HepG2 (cell line): ENCODE results near the gene RUNX2. TPM values are rescaled to one million over a fixed set of nuclear protein-coding genes. Genes with fewer than 3 reads are reported as not detected.

ENCODE experiments used
- ATAC-seq: fragments of 200-7000 bp; cut with Tn5 transposase; 3 replicates; pipeline ENCODE4 v1.9.1; 2020; ENCODE audit warnings: mild to moderate bottlenecking, moderate library complexity
- BruUV-seq: library from RNA; stranded (reverse); fragments of 400-500 nt; replicated peaks from 2 replicates; lab custom pipeline; 2021; lab: Mats Ljungman, UMichigan
- CTCF ChIA-PET: fragments of 300-600 bp; formaldehyde crosslinking; extraction: SDS; loops from one replicate; lab custom pipeline; 2021; ENCODE audit warnings: low total read pairs, inconsistent platforms, low intra/inter-chr PET ratio; lab: Yijun Ruan, JAX
- POLR2A ChIA-PET: fragments of 350-600 bp; sonication (Branson Sonifier 250); formaldehyde crosslinking; loops from one replicate; lab custom pipeline; 2020; ENCODE audit warnings: antibody characterized with exemption, inconsistent platforms; lab: Yijun Ruan, JAX
- DNase-seq: peaks from one replicate; pipeline ENCODE4 v3.0.0-alpha.2; 2015; ENCODE audit warnings: low spot score
- FAIRE-seq: peaks from 3 replicates; lab custom pipeline; 2011; peaks lifted over from hg19 to GRCh38; lab: Jason Lieb, UNC
- H2AFZ ChIP-seq: one replicate; pipeline ENCODE4 v1.6.1; 2011; ENCODE audit warnings: low read length, inconsistent platforms
- H3K27ac ChIP-seq: fragments of 300-600 bp; 3 replicates; pipeline ENCODE4 v1.8.0; 2011; ENCODE audit warnings: mixed run types, mild to moderate bottlenecking, mixed read lengths, low read length, inconsistent platforms; ENCODE audit not compliant: insufficient read depth; ENCODE audit errors: extremely low read length
- H3K27me3 ChIP-seq, 2 experiments: fragments of 200-600 bp in 1 of 2; 2 replicates in 1 of 2; 3 replicates in 1 of 2; pipeline versions ENCODE4 v1.6.0 to v1.8.0; 2011; ENCODE audit warnings: low read length in 2 of 2, mild to moderate bottlenecking in 2 of 2, moderate library complexity in 2 of 2, inconsistent platforms in 1 of 2; ENCODE audit not compliant: insufficient read depth in 2 of 2, control insufficient read depth in 1 of 2
- H3K36me3 ChIP-seq, 2 experiments: fragments of 200-600 bp in 1 of 2; replicated peaks in 1 of 2; 2 replicates in 1 of 2; 3 replicates in 1 of 2; pipeline versions ENCODE4 v1.5.1 to v1.8.0; 2011; ENCODE audit warnings: low read length in 2 of 2, inconsistent platforms in 1 of 2; ENCODE audit not compliant: insufficient read depth in 2 of 2, control insufficient read depth in 1 of 2
- H3K4me1 ChIP-seq: 2 replicates; pipeline ENCODE4 v1.5.1; 2012; ENCODE audit warnings: low read length, inconsistent platforms; ENCODE audit not compliant: insufficient read depth
- H3K4me2 ChIP-seq: 2 replicates; pipeline ENCODE4 v1.6.0; 2011; ENCODE audit warnings: low read depth, low read length, inconsistent platforms
- H3K4me3 ChIP-seq, 3 experiments: fragments of 200-600 bp in 1 of 3; sonication (generic), shearing (Covaris generic) in 1 of 3; replicated peaks in 1 of 3; 2 replicates each; pipeline ENCODE4 v1.5.1; 2011 to 2016; ENCODE audit warnings: low read length in 3 of 3, inconsistent platforms in 2 of 3, low read depth in 2 of 3, mild to moderate bottlenecking in 2 of 3, control low read depth in 1 of 3, mixed read lengths in 1 of 3; ENCODE audit not compliant: insufficient read depth in 1 of 3
- H3K79me2 ChIP-seq: one replicate; pipeline ENCODE4 v1.6.1; 2011; ENCODE audit warnings: low read length, inconsistent platforms; ENCODE audit not compliant: insufficient read depth
- H3K9ac ChIP-seq: 2 replicates; pipeline ENCODE4 v1.6.0; 2011; ENCODE audit warnings: mild to moderate bottlenecking, low read depth, low read length, inconsistent platforms; ENCODE audit not compliant: insufficient read depth
- H3K9me3 ChIP-seq: 2 replicates; pipeline ENCODE4 v1.5.1; 2012; ENCODE audit warnings: mild to moderate bottlenecking, low read length
- H4K20me1 ChIP-seq: 2 replicates; pipeline ENCODE4 v1.6.0; 2011; ENCODE audit warnings: inconsistent platforms, mild to moderate bottlenecking, low read length, moderate library complexity; ENCODE audit not compliant: insufficient read depth
- ATF6 ChIP-seq: sonication (generic); formaldehyde crosslinking; conservative IDR thresholded peaks from 2 replicates; pipeline ENCODE4 v1.4.0; 2020; ENCODE audit warnings: missing genetic modification reagents
- GMEB2 ChIP-seq: IDR thresholded peaks from 2 replicates; pipeline ENCODE4 v1.6.1; 2016; ENCODE audit warnings: missing biosample characterization, missing genetic modification reagents, low read depth
- HOXA9 ChIP-seq: sonication (generic); formaldehyde crosslinking; IDR thresholded peaks from 2 replicates; pipeline ENCODE4 v1.8.1; 2022; ENCODE audit warnings: missing genetic modification reagents, mild to moderate bottlenecking, moderate library complexity, borderline replicate concordance
- NR2C2 ChIP-seq: sonication (generic); formaldehyde crosslinking; IDR thresholded peaks from 2 replicates; pipeline ENCODE4 v1.4.0; 2020; ENCODE audit warnings: missing genetic modification reagents, mild to moderate bottlenecking, moderate library complexity, borderline replicate concordance
- PAX8 ChIP-seq: sonication (generic); formaldehyde crosslinking; IDR thresholded peaks from 2 replicates; pipeline ENCODE4 v1.8.0; 2022; ENCODE audit warnings: mild to moderate bottlenecking, missing genetic modification reagents, borderline replicate concordance
- SOX13 ChIP-seq, 3 experiments: fragments of 450-650 bp in 1 of 3; sonication (generic) in 1 of 3; formaldehyde crosslinking in 1 of 3; IDR thresholded peaks in 2 of 3; conservative IDR thresholded peaks in 1 of 3; 2 replicates each; pipeline versions ENCODE4 v1.5.0 to v1.6.1; 2016 to 2020; ENCODE audit warnings: antibody characterized with exemption in 1 of 3, mild to moderate bottlenecking in 1 of 3, missing compliant biosample characterization in 1 of 3, missing genetic modification reagents in 1 of 3, moderate library complexity in 1 of 3
- SOX6 ChIP-seq, 2 experiments: fragments of 450-650 bp in 1 of 2; sonication (generic) in 1 of 2; formaldehyde crosslinking in 1 of 2; IDR thresholded peaks; 2 replicates each; pipeline versions ENCODE4 v1.4.0 to v1.6.1; 2017 to 2020; ENCODE audit warnings: antibody characterized with exemption in 1 of 2, mild to moderate bottlenecking in 1 of 2, missing genetic modification reagents in 1 of 2
- TAF1 ChIP-seq: sonication (generic); formaldehyde crosslinking; IDR thresholded peaks from 2 replicates; pipeline ENCODE4 v1.4.0; 2020; ENCODE audit warnings: missing genetic modification reagents
- TEAD3 ChIP-seq: optimal IDR thresholded peaks from 2 replicates; pipeline ENCODE3; 2016; ENCODE audit warnings: borderline replicate concordance
- ZNF282 ChIP-seq: fragments of 450-650 bp; IDR thresholded peaks from 2 replicates; pipeline ENCODE4 v1.6.1; 2018; ENCODE audit not compliant: partially characterized antibody
- ZNF615 ChIP-seq: sonication (generic); formaldehyde crosslinking; IDR thresholded peaks from 2 replicates; pipeline ENCODE4 v1.5.0; 2020; ENCODE audit warnings: mild to moderate bottlenecking, missing genetic modification reagents, borderline replicate concordance
- ZNF7 ChIP-seq: IDR thresholded peaks from 2 replicates; pipeline ENCODE4 v1.6.1; 2016; ENCODE audit warnings: missing biosample characterization, missing genetic modification reagents
- WGBS: methylation state at CpG from one replicate; pipeline ENCODE4 v1.1.6; 2017; ENCODE audit warnings: low lambda C conversion rate; 5-methylcytosine and 5-hydroxymethylcytosine counted together
- in situ Hi-C: cut with HindIII; loops from 2 replicates; pipeline ENCODE4 v1.10.0; 2017; ENCODE audit warnings: low pct_unique_long_range_greater_than_20kb; ENCODE audit not compliant: extremely low pct_ligation_motif_present
- intact Hi-C: fragments of 100-400 bp; cut with micrococcal nuclease; formaldehyde crosslinking; loops from one replicate; pipeline ENCODE4 v1.10.0; 2022; ENCODE audit not compliant: unreplicated experiment
- polyA plus RNA-seq, 8 experiments: library from polyadenylated mRNA; depleted of rRNA in 3 of 8; stranded (reverse) in 7 of 8; unstranded in 1 of 8; fragments of >200 nt; fragmentation: Illumina TruSeq in 4 of 8; extraction: Trizol in 4 of 8; gene quantifications; 2 replicates each; pipeline versions ENCODE4 v1.2.1 to v1.2.3, GENCODE V29; 2011 to 2016; ENCODE audit warnings: low read depth in 4 of 8, missing spikeins in 1 of 8, mixed read lengths in 1 of 8; ENCODE audit not compliant: insufficient read depth in 1 of 8
- total RNA-seq, 5 experiments: library from RNA; depleted of rRNA; stranded (reverse); fragments of >200 nt; fragmentation: Illumina TruSeq; extraction: Trizol; gene quantifications; 2 replicates each; pipeline ENCODE4 v1.2.3, GENCODE V29; 2016; ENCODE audit warnings: low read depth in 1 of 5
- TF ChIP-seq, protein P1 (sequence below): sonication (generic); formaldehyde crosslinking; IDR thresholded peaks from 2 replicates; pipeline ENCODE4 v1.4.0; 2020; ENCODE audit warnings: missing genetic modification reagents, borderline replicate concordance

The RUNX2 gene
- total and polyA plus RNA-seq, 2 of the 13 experiments (the other 11 are each of a cell fraction or from before 2014, with no cell fraction given), result not detected

GRCh38 chr6:45610374-45610773 lies 282.2 kb downstream of the RUNX2 start:
- intact Hi-C loops (no loop called here), in situ Hi-C loops (no loop called here)
- CTCF ChIA-PET, result no interaction called here
- Histone ChIP-seq H3K27ac (no peak overlapping the region), H3K36me3 (no peaks in the 10 kb centered on the region), H3K4me1 (no peaks in the 10 kb centered on the region), H3K9me3 (no peaks in the 10 kb centered on the region), H3K27me3 (no peaks in the 10 kb centered on the region), H3K4me2 (no peak overlapping the region), H2AFZ (no peak overlapping the region), H4K20me1 (no peaks in the 10 kb centered on the region), H3K9ac (no peak overlapping the region), H3K79me2 (no peaks in the 10 kb centered on the region), H3K4me3 (no peak overlapping the region)
- BruUV-seq, result no TSS peak
- POLR2A ChIA-PET, result no interaction called here
- no peak for DNase-seq
- no peak for TF ChIP-seq SOX13 (IDR thresholded peaks at IDR 0.05)
- TF ChIP-seq SOX13 (CRISPR knock-in tag; conservative IDR thresholded peaks at IDR 0.05 in 1 of 2, IDR thresholded peaks at IDR 0.05 in 1 of 2), result no peak
- TF ChIP-seq NR2C2 (CRISPR knock-in tag), result no peak
- no peak for TF ChIP-seq TAF1 (CRISPR knock-in tag)
- TF ChIP-seq PAX8 (CRISPR knock-in tag), result no peak
- no peak for TF ChIP-seq ZNF615 (CRISPR knock-in tag)
- no peak for TF ChIP-seq GMEB2 (CRISPR knock-in tag)
- no peak for TF ChIP-seq ZNF7
- no peak for TF ChIP-seq HOXA9 (CRISPR knock-in tag)
- TF ChIP-seq, protein P1, sequence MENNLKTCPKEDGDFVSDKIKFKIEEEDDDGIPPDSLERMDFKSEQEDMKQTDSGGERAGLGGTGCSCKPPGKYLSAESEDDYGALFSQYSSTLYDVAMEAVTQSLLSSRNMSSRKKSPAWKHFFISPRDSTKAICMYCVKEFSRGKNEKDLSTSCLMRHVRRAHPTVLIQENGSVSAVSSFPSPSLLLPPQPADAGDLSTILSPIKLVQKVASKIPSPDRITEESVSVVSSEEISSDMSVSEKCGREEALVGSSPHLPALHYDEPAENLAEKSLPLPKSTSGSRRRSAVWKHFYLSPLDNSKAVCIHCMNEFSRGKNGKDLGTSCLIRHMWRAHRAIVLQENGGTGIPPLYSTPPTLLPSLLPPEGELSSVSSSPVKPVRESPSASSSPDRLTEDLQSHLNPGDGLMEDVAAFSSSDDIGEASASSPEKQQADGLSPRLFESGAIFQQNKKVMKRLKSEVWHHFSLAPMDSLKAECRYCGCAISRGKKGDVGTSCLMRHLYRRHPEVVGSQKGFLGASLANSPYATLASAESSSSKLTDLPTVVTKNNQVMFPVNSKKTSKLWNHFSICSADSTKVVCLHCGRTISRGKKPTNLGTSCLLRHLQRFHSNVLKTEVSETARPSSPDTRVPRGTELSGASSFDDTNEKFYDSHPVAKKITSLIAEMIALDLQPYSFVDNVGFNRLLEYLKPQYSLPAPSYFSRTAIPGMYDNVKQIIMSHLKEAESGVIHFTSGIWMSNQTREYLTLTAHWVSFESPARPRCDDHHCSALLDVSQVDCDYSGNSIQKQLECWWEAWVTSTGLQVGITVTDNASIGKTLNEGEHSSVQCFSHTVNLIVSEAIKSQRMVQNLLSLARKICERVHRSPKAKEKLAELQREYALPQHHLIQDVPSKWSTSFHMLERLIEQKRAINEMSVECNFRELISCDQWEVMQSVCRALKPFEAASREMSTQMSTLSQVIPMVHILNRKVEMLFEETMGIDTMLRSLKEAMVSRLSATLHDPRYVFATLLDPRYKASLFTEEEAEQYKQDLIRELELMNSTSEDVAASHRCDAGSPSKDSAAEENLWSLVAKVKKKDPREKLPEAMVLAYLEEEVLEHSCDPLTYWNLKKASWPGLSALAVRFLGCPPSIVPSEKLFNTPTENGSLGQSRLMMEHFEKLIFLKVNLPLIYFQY (CRISPR knock-in tag), result no peak
- no peak for TF ChIP-seq ZNF282
- TF ChIP-seq ATF6 (CRISPR knock-in tag), result no peak
- no peak for TF ChIP-seq TEAD3 (CRISPR knock-in tag)
- no peak for TF ChIP-seq SOX6 (IDR thresholded peaks at IDR 0.05)
- no peak for TF ChIP-seq SOX6 (CRISPR knock-in tag; IDR thresholded peaks at IDR 0.05)
- ATAC-seq, result no peak
- no peak for FAIRE-seq
- WGBS, result 0% methylated on average over 1 of the region's 1 CpG
